ENCODE data around the gene TUBB3. TPM values are rescaled to one million over a fixed set of nuclear protein-coding genes. Genes with fewer than 3 reads are reported as not detected.

The TUBB3 gene
- total RNA-seq, 1 experiment from 2014 or later: 164 TPM

DNA sequence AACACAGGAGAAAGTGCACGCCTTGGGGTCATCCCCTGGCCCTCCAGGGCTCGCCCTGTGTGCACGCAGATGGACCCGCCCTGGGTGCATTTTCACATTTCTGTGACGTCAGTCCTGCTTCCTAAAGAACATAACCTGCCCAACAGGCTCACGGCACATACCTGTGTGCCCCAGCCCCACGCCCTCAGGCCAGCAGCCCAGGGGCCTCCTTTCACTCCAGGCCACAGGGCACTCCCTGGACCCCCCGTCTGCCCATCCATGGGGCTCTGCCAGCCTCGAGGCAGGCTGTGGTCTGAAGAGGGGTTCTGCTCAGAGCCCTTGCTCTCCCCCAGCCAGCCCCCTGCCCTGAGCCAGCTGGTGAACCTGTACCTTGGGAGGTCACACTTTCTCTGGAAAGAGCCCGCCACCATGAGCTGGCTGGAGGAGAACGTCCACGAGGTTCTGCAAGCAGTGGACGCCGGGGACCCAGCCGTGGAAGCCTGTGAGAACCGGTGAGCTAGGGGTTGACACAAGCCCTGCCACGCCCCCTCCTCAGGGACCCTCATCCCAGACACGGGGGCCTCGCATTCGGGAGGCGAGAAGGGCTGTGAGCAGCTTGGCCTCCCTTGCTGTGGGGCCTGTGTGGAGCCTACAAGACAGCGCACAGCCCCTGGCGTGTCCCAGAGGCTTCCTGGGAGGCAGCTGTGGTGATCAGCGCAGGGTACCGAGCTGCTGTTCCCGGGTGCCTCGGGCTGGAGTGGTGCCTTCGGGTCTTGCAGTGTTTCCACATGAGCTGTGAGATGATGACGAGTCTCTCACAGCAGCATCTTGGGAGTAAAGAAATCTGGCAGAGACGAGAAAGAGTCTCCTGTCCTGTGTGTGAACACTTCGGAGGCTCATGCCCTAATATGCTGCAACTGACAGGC, 18.3 kb upstream of the TUBB3 start:
- Histone ChIP-seq H3K23ac (ENCODE audit: insufficient read length, low read depth, low read length) (no peak overlapping the region), H3K56ac (ENCODE audit: insufficient read length, low read depth, low read length) (no peak overlapping the region), H3K4ac (ENCODE audit: low read depth, low read length) (no peak overlapping the region), H3K9me3 (ENCODE audit: control insufficient read depth, low read depth, low read length) (peaks cover 7% of the 10 kb centered on the region), H2BK12ac (ENCODE audit: insufficient read length, low read depth, low read length) (no peak overlapping the region), H2BK5ac (ENCODE audit: insufficient read length, low read length) (no peak overlapping the region), H3K79me1 (ENCODE audit: insufficient read depth, low read depth, low read length, poor library complexity, severe bottlenecking) (no peaks in the 10 kb centered on the region), H3K4me1 (ENCODE audit: insufficient read depth, low read length) (no peaks in the 10 kb centered on the region), H4K91ac (ENCODE audit: insufficient read length, low read depth, low read length) (no peak overlapping the region), H3K23me2 (ENCODE audit: insufficient read length, low read depth, low read length, poor library complexity, severe bottlenecking) (no peaks in the 10 kb centered on the region), H4K8ac (replicated peaks; ENCODE audit: insufficient read length, low read depth, low read length) (no peak overlapping the region), H4K5ac (ENCODE audit: insufficient read length, low read depth, low read length) (no peak overlapping the region), H2BK20ac (ENCODE audit: low read depth, low read length, poor library complexity, severe bottlenecking) (no peak overlapping the region), H3K18ac (ENCODE audit: insufficient read length, low read depth, low read length) (no peak overlapping the region), H3K27me3 (ENCODE audit: insufficient read depth, low read length) (no peaks in the 10 kb centered on the region), H3K4me2 (ENCODE audit: insufficient read depth, insufficient read length, low read length) (no peak overlapping the region), H4K20me1 (ENCODE audit: control insufficient read depth, insufficient read depth, insufficient read length) (no peaks in the 10 kb centered on the region), H3T11ph (ENCODE audit: low read length) (no peak overlapping the region), H2AFZ (ENCODE audit: low read length) (no peak overlapping the region), H2BK120ac (ENCODE audit: low read depth, low read length, poor library complexity, severe bottlenecking) (no peak overlapping the region), H3K27ac (ENCODE audit: insufficient read length, low read depth, low read length) (no peak overlapping the region), H2AK5ac (ENCODE audit: insufficient read length, low read length) (no peak overlapping the region), H3K14ac (ENCODE audit: insufficient read depth, low read length) (no peak overlapping the region), H3K9ac (ENCODE audit: extremely low read depth, insufficient read length, low read length) (no peak overlapping the region), H3K79me2 (ENCODE audit: insufficient read depth, low read length) (no peaks in the 10 kb centered on the region), H2BK15ac (ENCODE audit: low read depth, low read length) (no peak overlapping the region)
- H3K36me3 Mint-ChIP-seq (ENCODE audit: insufficient read depth in 1 of 3, low read depth in 3 of 3): peaks cover 35 to 51% (median 50%) of the 10 kb centered on the region in 3 experiments; a peak in 6 of 7 replicates
- DNase-seq: no peak
- H3K4me3 Mint-ChIP-seq: no peak overlapping the region
- H3K9me3 Mint-ChIP-seq: peaks cover 6 to 13% of the 10 kb centered on the region in 2 experiments; a peak in 3 of 5 replicates
- peaks cover 0 to 5% of the 10 kb centered on the region in 2 experiments; a peak in 1 of 4 replicates for H3K4me1 Mint-ChIP-seq
- no peak overlapping the region for H3K27ac Mint-ChIP-seq
- TF ChIP-seq, protein P1, sequence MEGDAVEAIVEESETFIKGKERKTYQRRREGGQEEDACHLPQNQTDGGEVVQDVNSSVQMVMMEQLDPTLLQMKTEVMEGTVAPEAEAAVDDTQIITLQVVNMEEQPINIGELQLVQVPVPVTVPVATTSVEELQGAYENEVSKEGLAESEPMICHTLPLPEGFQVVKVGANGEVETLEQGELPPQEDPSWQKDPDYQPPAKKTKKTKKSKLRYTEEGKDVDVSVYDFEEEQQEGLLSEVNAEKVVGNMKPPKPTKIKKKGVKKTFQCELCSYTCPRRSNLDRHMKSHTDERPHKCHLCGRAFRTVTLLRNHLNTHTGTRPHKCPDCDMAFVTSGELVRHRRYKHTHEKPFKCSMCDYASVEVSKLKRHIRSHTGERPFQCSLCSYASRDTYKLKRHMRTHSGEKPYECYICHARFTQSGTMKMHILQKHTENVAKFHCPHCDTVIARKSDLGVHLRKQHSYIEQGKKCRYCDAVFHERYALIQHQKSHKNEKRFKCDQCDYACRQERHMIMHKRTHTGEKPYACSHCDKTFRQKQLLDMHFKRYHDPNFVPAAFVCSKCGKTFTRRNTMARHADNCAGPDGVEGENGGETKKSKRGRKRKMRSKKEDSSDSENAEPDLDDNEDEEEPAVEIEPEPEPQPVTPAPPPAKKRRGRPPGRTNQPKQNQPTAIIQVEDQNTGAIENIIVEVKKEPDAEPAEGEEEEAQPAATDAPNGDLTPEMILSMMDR (conservative IDR thresholded peaks at IDR 0.05): no peak
- H3K27me3 Mint-ChIP-seq (ENCODE audit: low read depth): no peaks in the 10 kb centered on the region
- WGBS (ENCODE audit: extremely low coverage, insufficient read length, low lambda C conversion rate): no CpG with 5 or more reads among the region's 31 CpGs
